K562 (cell line): ENCODE results near the gene AGBL1. TPM values are rescaled to one million over a fixed set of nuclear protein-coding genes. Genes with fewer than 3 reads are reported as not detected.

Experiments
- ATAC-seq: fragments of 200-7000 bp; cut with Tn5 transposase; 3 replicates; pipeline ENCODE4 v1.9.1; 2020; ENCODE audit warnings: moderate library complexity
- BruUV-seq: library from RNA; stranded (reverse); fragments of 400-500 nt; replicated peaks from 2 replicates; lab custom pipeline; 2021; lab: Mats Ljungman, UMichigan
- CTCF ChIA-PET: fragments of 300-600 bp; formaldehyde crosslinking; extraction: SDS; loops from one replicate; lab custom pipeline; 2021; ENCODE audit warnings: low intra/inter-chr PET ratio; lab: Yijun Ruan, JAX
- POLR2A ChIA-PET: fragments of 300-600, 350-650 bp; sonication (Branson Sonifier 250); formaldehyde crosslinking; extraction: SDS; loops from one replicate; lab custom pipeline; 2021; ENCODE audit warnings: antibody characterized with exemption, inconsistent platforms; lab: Yijun Ruan, JAX
- DNase-seq, 4 experiments: peaks; one replicate each; pipeline versions ENCODE4 v3.0.0 to v3.0.0-alpha.2; 2011 to 2018; ENCODE audit warnings: low spot score in 3 of 4, mixed read lengths in 3 of 4; ENCODE audit errors: extremely low read depth in 1 of 4
- FAIRE-seq: peaks from 2 replicates; lab custom pipeline; 2011; peaks lifted over from hg19 to GRCh38; lab: Jason Lieb, UNC
- H2AFZ ChIP-seq: 2 replicates; pipeline ENCODE4 v1.6.0; 2011; ENCODE audit warnings: low read depth, low read length, control low read depth, inconsistent platforms
- H3K27ac ChIP-seq: fragments of 200-600 bp; 3 replicates; pipeline ENCODE4 v1.8.0; 2011; ENCODE audit warnings: low read depth, mild to moderate bottlenecking, control low read depth, inconsistent platforms, low read length, moderate library complexity, mixed read lengths; ENCODE audit errors: extremely low read depth
- H3K27me3 ChIP-seq, 2 experiments: fragments of 300-600 bp in 1 of 2; 2 replicates in 1 of 2; 3 replicates in 1 of 2; pipeline versions ENCODE4 v1.6.0 to v1.8.0; 2011; ENCODE audit warnings: inconsistent platforms in 2 of 2, low read length in 2 of 2, mild to moderate bottlenecking in 1 of 2, mixed read lengths in 1 of 2, moderate library complexity in 1 of 2; ENCODE audit not compliant: control insufficient read depth in 2 of 2, insufficient read depth in 2 of 2
- H3K36me3 ChIP-seq: fragments of 300-600 bp; 3 replicates; pipeline ENCODE4 v1.8.0; 2011; ENCODE audit warnings: mild to moderate bottlenecking, low read length, inconsistent platforms; ENCODE audit not compliant: control insufficient read depth, insufficient read depth
- H3K4me1 ChIP-seq, 2 experiments: fragments of 200-600 bp in 1 of 2; replicated peaks in 1 of 2; 2 replicates in 1 of 2; 3 replicates in 1 of 2; pipeline versions ENCODE4 v1.5.1 to v1.8.0; 2011; ENCODE audit warnings: inconsistent platforms in 2 of 2, low read length in 2 of 2, mild to moderate bottlenecking in 1 of 2, mixed read lengths in 1 of 2, moderate library complexity in 1 of 2; ENCODE audit not compliant: control insufficient read depth in 2 of 2, insufficient read depth in 2 of 2
- H3K4me2 ChIP-seq: 2 replicates; pipeline ENCODE4 v1.6.1; 2011; ENCODE audit warnings: low read length, control low read depth, inconsistent platforms, mixed read lengths; ENCODE audit not compliant: insufficient read depth
- H3K4me3 ChIP-seq: fragments of 200-600 bp; sonication (generic), shearing (Covaris generic); 2 replicates; pipeline ENCODE4 v1.5.1; 2016; ENCODE audit warnings: control low read depth, inconsistent platforms
- H3K79me2 ChIP-seq: fragments of 200-600 bp; 3 replicates; pipeline ENCODE4 v1.8.0; 2011; ENCODE audit warnings: low read length, inconsistent platforms; ENCODE audit not compliant: control insufficient read depth, insufficient read depth
- H3K9ac ChIP-seq, 2 experiments: 2 replicates each; pipeline versions ENCODE4 v1.6.0 to v1.6.1; 2011; ENCODE audit warnings: low read depth in 2 of 2, low read length in 2 of 2, control low read depth in 1 of 2, inconsistent platforms in 1 of 2, mild to moderate bottlenecking in 1 of 2, mixed read lengths in 1 of 2; ENCODE audit not compliant: insufficient read depth in 1 of 2
- H3K9me1 ChIP-seq: one replicate; pipeline ENCODE4 v1.6.0; 2011; ENCODE audit warnings: inconsistent platforms, mild to moderate bottlenecking, low read length, moderate library complexity; ENCODE audit not compliant: control insufficient read depth, insufficient read depth
- H3K9me3 ChIP-seq: replicated peaks from 2 replicates; pipeline ENCODE4 v1.5.1; 2011; ENCODE audit warnings: low read depth, low read length, inconsistent platforms; ENCODE audit not compliant: control insufficient read depth, insufficient read depth
- H4K20me1 ChIP-seq: replicated peaks from 2 replicates; pipeline ENCODE4 v1.6.1; 2011; ENCODE audit warnings: low read length, inconsistent platforms, mixed read lengths; ENCODE audit not compliant: control insufficient read depth, insufficient read depth
- ARID3B ChIP-seq: fragments of 250-450 bp; sonication (Bioruptor Pico); IDR thresholded peaks from 2 replicates; pipeline ENCODE4 v1.4.0; 2020; ENCODE audit warnings: borderline replicate concordance
- CC2D1A ChIP-seq: fragments of 450-650 bp; IDR thresholded peaks from 2 replicates; pipeline ENCODE4 v1.6.1; 2017; ENCODE audit warnings: mild to moderate bottlenecking
- HNRNPH1 ChIP-seq: fragments of 200-400 bp; formaldehyde crosslinking; optimal IDR thresholded peaks from 2 replicates; pipeline ENCODE3; 2017; ENCODE audit warnings: low read depth, mild to moderate bottlenecking, low read length, moderate library complexity
- HSF4 ChIP-seq: fragments of 250-450 bp; sonication (Bioruptor Pico); IDR thresholded peaks from 2 replicates; pipeline ENCODE4 v2.1.2; 2022; ENCODE audit warnings: mild to moderate bottlenecking, moderate library complexity, borderline replicate concordance
- JUNB ChIP-seq: fragments of 450-650 bp; formaldehyde crosslinking; conservative IDR thresholded peaks from 2 replicates; pipeline ENCODE4 v1.4.0; 2020; ENCODE audit warnings: mild to moderate bottlenecking
- L3MBTL2 ChIP-seq: fragments of 450-650 bp; IDR thresholded peaks from 2 replicates; pipeline ENCODE4 v1.6.1; 2016; ENCODE audit warnings: mild to moderate bottlenecking, moderate library complexity
- LCOR ChIP-seq: sonication (generic); formaldehyde crosslinking; IDR thresholded peaks from 2 replicates; pipeline ENCODE4 v1.8.0; 2022; ENCODE audit warnings: mild to moderate bottlenecking, missing genetic modification reagents
- NUFIP1 ChIP-seq: fragments of 450-650 bp; IDR thresholded peaks from 2 replicates; pipeline ENCODE4 v1.6.1; 2018; ENCODE audit not compliant: partially characterized antibody
- PHB ChIP-seq: fragments of 250-450 bp; sonication (Bioruptor Pico); IDR thresholded peaks from 2 replicates; pipeline ENCODE4 v1.5.0; 2021
- POLR2G ChIP-seq: fragments of 200-400 bp; formaldehyde crosslinking; IDR thresholded peaks from 2 replicates; pipeline ENCODE4 v1.6.1; 2017; ENCODE audit warnings: low read depth, mild to moderate bottlenecking, antibody characterized with exemption, low read length, moderate library complexity
- RBM25 ChIP-seq: fragments of 200-400 bp; formaldehyde crosslinking; IDR thresholded peaks from 2 replicates; pipeline ENCODE4 v1.6.1; 2018; ENCODE audit warnings: low read length, low read depth, moderate library complexity; ENCODE audit not compliant: severe bottlenecking
- SMAD3 ChIP-seq: fragments of 450-650 bp; formaldehyde crosslinking; conservative IDR thresholded peaks from 2 replicates; pipeline ENCODE4 v1.4.0; 2020; ENCODE audit warnings: mild to moderate bottlenecking
- SMARCA5 ChIP-seq: fragments of 450-650 bp; IDR thresholded peaks from 2 replicates; pipeline ENCODE4 v1.6.1; 2016
- STAG1 ChIP-seq: sonication (generic); formaldehyde crosslinking; IDR thresholded peaks from 2 replicates; pipeline ENCODE4 v1.5.0; 2020; ENCODE audit warnings: missing genetic modification reagents, borderline replicate concordance
- WGBS: fragments of 100-300 bp; shearing (Covaris generic); methylation state at CpG from one replicate; pipeline ENCODE4 v1.1.6; 2016; ENCODE audit warnings: low coverage, mixed read lengths; ENCODE audit not compliant: insufficient coverage; ENCODE audit errors: missing lambda C conversion rate; 5-methylcytosine and 5-hydroxymethylcytosine counted together
- in situ Hi-C: fragments of 300-500 bp; cut with MboI; formaldehyde crosslinking; loops from 4 replicates; pipeline ENCODE4 v1.15.0; 2018; ENCODE audit warnings: inconsistent platforms, mixed read lengths
- intact Hi-C: fragments of 100-400 bp; cut with micrococcal nuclease; formaldehyde crosslinking; loops from 2 replicates; pipeline ENCODE4 v1.14.2; 2022
- polyA plus RNA-seq, 8 experiments: library from polyadenylated mRNA; depleted of rRNA in 4 of 8; stranded (reverse) in 5 of 8; unstranded in 3 of 8; fragments of >200 nt; fragmentation: Nextera tagmentation in 2 of 8; fragmentation: Illumina TruSeq in 1 of 8; extraction: Ambion mirVana in 2 of 8; extraction: Trizol in 1 of 8; gene quantifications; 2 replicates each; pipeline versions ENCODE4 v1.2.1 to v1.2.3, GENCODE V29; 2011 to 2014; ENCODE audit warnings: inconsistent platforms in 1 of 8, missing spikeins in 1 of 8
- total RNA-seq, 7 experiments: library from RNA; depleted of rRNA in 6 of 7; stranded (reverse); fragments of >200 nt in 6 of 7; fragmentation: Illumina TruSeq in 2 of 7; extraction: Trizol in 2 of 7; gene quantifications; 2 replicates each; pipeline versions ENCODE4 v1.2.1 to v1.2.3, GENCODE V29; 2011 to 2021; ENCODE audit warnings: low replicate concordance in 1 of 7

The AGBL1 gene
- total and polyA plus RNA-seq, 9 of the 15 experiments (the other 6 are each of a cell fraction or from before 2014, with no cell fraction given), result not detected

DNA sequence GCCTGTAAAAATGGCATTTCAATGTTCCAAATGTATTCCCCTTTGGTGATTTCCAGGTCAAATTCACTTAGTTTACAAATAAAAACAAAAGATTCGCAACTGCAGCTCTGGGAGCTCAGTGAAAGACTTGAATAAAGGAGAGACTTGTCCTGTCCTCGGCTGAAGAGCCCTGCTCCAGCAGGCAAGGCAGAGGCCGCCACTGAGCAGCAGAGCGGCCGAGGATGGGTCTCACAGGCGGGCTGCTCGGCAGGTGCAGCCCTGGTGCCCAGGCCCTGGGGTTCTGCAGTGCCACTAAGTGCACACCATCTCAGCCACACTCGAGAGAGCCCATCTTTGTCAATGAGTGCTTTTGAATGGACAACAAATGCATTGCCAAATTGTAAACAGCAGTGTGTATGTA, 856.2 kb downstream of the AGBL1 start:
- H3K4me2 ChIP-seq, result no peak overlapping the region
- no peaks in the 10 kb centered on the region for H3K79me2 ChIP-seq
- H3K9ac ChIP-seq, result no peak overlapping the region
- FAIRE-seq (no peak), ATAC-seq (no peak), DNase-seq (no peak)
- no peak overlapping the region for H2AFZ ChIP-seq
- ChIA-PET POLR2A (no interaction called here), CTCF (no interaction called here)
- no peaks in the 10 kb centered on the region for H3K4me1 ChIP-seq
- H3K36me3 ChIP-seq, result no peaks in the 10 kb centered on the region
- in situ Hi-C loops (no loop called here), intact Hi-C loops (no loop called here)
- H3K27ac ChIP-seq, result no peak overlapping the region
- TF ChIP-seq LCOR (CRISPR knock-in tag), result no peak
- no peaks in the 10 kb centered on the region for H4K20me1 ChIP-seq
- H3K9me1 ChIP-seq, result no peaks in the 10 kb centered on the region
- H3K27me3 ChIP-seq, result no peaks in the 10 kb centered on the region
- H3K4me3 ChIP-seq, result no peak overlapping the region
- H3K9me3 ChIP-seq, result no peaks in the 10 kb centered on the region
- BruUV-seq, result no TSS peak
- 0% methylated on average over 8 of the region's 8 CpGs for WGBS

GRCh38 chr15:86942285-86942684, 862.6 kb downstream of the AGBL1 start:
- H3K79me2 ChIP-seq, result no peaks in the 10 kb centered on the region
- intact Hi-C loops, result no loop called here
- FAIRE-seq (no peak), ATAC-seq (no peak), DNase-seq (no peak)
- H3K36me3 ChIP-seq, result no peaks in the 10 kb centered on the region
- no peak overlapping the region for H3K9ac ChIP-seq
- no TSS peak for BruUV-seq
- 0% methylated on average over 3 of the region's 3 CpGs for WGBS
- H3K4me1 ChIP-seq, result no peaks in the 10 kb centered on the region
- no peak for TF ChIP-seq SMAD3 (CRISPR knock-in tag)
- TF ChIP-seq L3MBTL2, result no peak
- no peak for TF ChIP-seq ARID3B (CRISPR knock-in tag)
- no peak for TF ChIP-seq PHB (CRISPR knock-in tag)
- no peak for TF ChIP-seq STAG1 (CRISPR knock-in tag)
- TF ChIP-seq NUFIP1, result no peak
- no peak for TF ChIP-seq SMARCA5
- no peak for TF ChIP-seq HNRNPH1
- no peak for TF ChIP-seq HSF4
- TF ChIP-seq RBM25, result no peak
- TF ChIP-seq POLR2G, result no peak
- no peak for TF ChIP-seq CC2D1A
- no peak for TF ChIP-seq JUNB
- no peak overlapping the region for H3K4me2 ChIP-seq
- in situ Hi-C loops, result no loop called here
- H2AFZ ChIP-seq, result no peak overlapping the region
- CTCF ChIA-PET, result no interaction called here
- H3K27ac ChIP-seq, result no peak overlapping the region
- no peaks in the 10 kb centered on the region for H4K20me1 ChIP-seq
- H3K4me3 ChIP-seq, result no peak overlapping the region
- no peaks in the 10 kb centered on the region for H3K9me1 ChIP-seq
- H3K9me3 ChIP-seq, result no peaks in the 10 kb centered on the region
- H3K27me3 ChIP-seq, result no peaks in the 10 kb centered on the region
- POLR2A ChIA-PET, result no interaction called here
